GM23338 (cell line): ENCODE measurements around the gene ZCCHC14. TPM values are rescaled to one million over a fixed set of nuclear protein-coding genes. Genes with fewer than 3 reads are reported as not detected.

Experiments
- ATAC-seq: fragments of 200-7000 bp; cut with Tn5 transposase; 3 replicates; pipeline ENCODE4 v1.9.1; 2020
- DNase-seq: peaks from one replicate; pipeline ENCODE4 v3.0.0-alpha.2; 2015; ENCODE audit warnings: low spot score
- H2AFZ ChIP-seq: fragments of 200-600 bp; sonication (generic); 2 replicates; pipeline ENCODE4 v1.8.0; 2016; ENCODE audit warnings: antibody characterized with exemption, mild to moderate bottlenecking, moderate library complexity
- H3F3A ChIP-seq: fragments of 200-600 bp; sonication (generic); replicated peaks from 2 replicates; pipeline ENCODE4 v1.8.0; 2017; ENCODE audit warnings: antibody characterized with exemption, mixed run types, low read depth
- H3K27ac ChIP-seq: fragments of 200-600 bp; sonication (generic); 2 replicates; pipeline ENCODE4 v1.6.1; 2016; ENCODE audit warnings: low read depth
- H3K27me3 ChIP-seq: fragments of 200-600 bp; sonication (generic); 2 replicates; pipeline ENCODE4 v1.8.0; 2016; ENCODE audit warnings: mild to moderate bottlenecking, mixed run types, moderate library complexity; ENCODE audit not compliant: insufficient read depth
- H3K36me3 ChIP-seq: fragments of 200-600 bp; sonication (generic); 2 replicates; pipeline ENCODE4 v1.8.0; 2016; ENCODE audit warnings: mild to moderate bottlenecking; ENCODE audit not compliant: insufficient read depth
- H3K4me1 ChIP-seq: fragments of 200-600 bp; sonication (generic); 2 replicates; pipeline ENCODE4 v1.8.0; 2016; ENCODE audit warnings: mild to moderate bottlenecking, moderate library complexity; ENCODE audit not compliant: insufficient read depth
- H3K4me2 ChIP-seq: fragments of 200-600 bp; sonication (generic); 2 replicates; pipeline ENCODE4 v1.7.1; 2017; ENCODE audit warnings: mixed run types
- H3K4me3 ChIP-seq: fragments of 200-600 bp; sonication (generic); 2 replicates; pipeline ENCODE4 v1.6.1; 2016; ENCODE audit warnings: mixed run types
- H3K79me2 ChIP-seq: fragments of 200-600 bp; sonication (generic); replicated peaks from 2 replicates; pipeline ENCODE4 v1.8.0; 2017; ENCODE audit warnings: mild to moderate bottlenecking; ENCODE audit not compliant: insufficient read depth
- H3K9me2 ChIP-seq: fragments of 200-600 bp; sonication (generic); 2 replicates; pipeline ENCODE4 v1.8.0; 2017; ENCODE audit not compliant: insufficient read depth
- H4K20me1 ChIP-seq: fragments of 200-600 bp; sonication (generic); replicated peaks from 2 replicates; pipeline ENCODE4 v1.8.0; 2017; ENCODE audit warnings: mild to moderate bottlenecking; ENCODE audit not compliant: insufficient read depth
- H3K27ac Mint-ChIP-seq: 2 replicates; pipeline ENCODE4 v1.8.0; 2020; ENCODE audit warnings: inconsistent platforms, mild to moderate bottlenecking, moderate library complexity, mixed read lengths
- H3K27me3 Mint-ChIP-seq: 3 replicates; pipeline ENCODE4 v1.8.0; 2022; ENCODE audit warnings: low read depth, mild to moderate bottlenecking, moderate library complexity, mixed read lengths, inconsistent platforms; ENCODE audit not compliant: insufficient read depth, poor library complexity
- H3K36me3 Mint-ChIP-seq: 3 replicates; pipeline ENCODE4 v1.8.0; 2021; ENCODE audit warnings: low read depth, mild to moderate bottlenecking, inconsistent platforms, moderate library complexity, mixed read lengths
- H3K4me1 Mint-ChIP-seq: 3 replicates; pipeline ENCODE4 v1.8.0; 2020; ENCODE audit warnings: mild to moderate bottlenecking, inconsistent platforms, mixed read lengths
- H3K4me3 Mint-ChIP-seq: 3 replicates; pipeline ENCODE4 v1.8.0; 2021; ENCODE audit warnings: moderate library complexity, mild to moderate bottlenecking, inconsistent platforms, mixed read lengths
- H3K9me3 Mint-ChIP-seq: 3 replicates; pipeline ENCODE4 v1.8.0; 2020; ENCODE audit warnings: moderate library complexity, mild to moderate bottlenecking, inconsistent platforms, mixed read lengths
- CREB1 ChIP-seq: fragments of 250-450 bp; sonication (Bioruptor Pico); IDR thresholded peaks from 2 replicates; pipeline ENCODE4 v1.5.0; 2020; ENCODE audit warnings: low read depth, mild to moderate bottlenecking, moderate library complexity
- CTCF ChIP-seq, 2 experiments: fragments of 200-600 bp in 1 of 2; sonication (generic) in 1 of 2; conservative IDR thresholded peaks; 2 replicates each; pipeline versions ENCODE4 v1.5.1 to v1.6.1; 2016 to 2017; ENCODE audit warnings: antibody characterized with exemption in 2 of 2, low read depth in 2 of 2, mild to moderate bottlenecking in 2 of 2, moderate library complexity in 1 of 2
- ETS1 ChIP-seq: IDR thresholded peaks from 2 replicates; pipeline ENCODE4 v1.6.1; 2016; ENCODE audit warnings: antibody characterized with exemption
- EZH2 ChIP-seq: fragments of 200-600 bp; sonication (generic); IDR thresholded peaks from one replicate; pipeline ENCODE4 v1.8.0; 2017; ENCODE audit warnings: antibody characterized with exemption, mild to moderate bottlenecking, low read depth; ENCODE audit not compliant: unreplicated experiment
- EZH2phosphoT487 ChIP-seq: fragments of 200-600 bp; sonication (generic); IDR thresholded peaks from one replicate; pipeline ENCODE4 v1.8.1; 2018; ENCODE audit warnings: antibody characterized with exemption; ENCODE audit not compliant: unreplicated experiment
- JUNB ChIP-seq: IDR thresholded peaks from one replicate; pipeline ENCODE4 v1.6.1; 2016; ENCODE audit warnings: antibody characterized with exemption; ENCODE audit not compliant: unreplicated experiment
- NANOG ChIP-seq: IDR thresholded peaks from 2 replicates; pipeline ENCODE4 v1.6.1; 2016; ENCODE audit warnings: antibody characterized with exemption, borderline replicate concordance
- POLR2AphosphoS5 ChIP-seq: IDR thresholded peaks from 2 replicates; pipeline ENCODE4 v1.6.1; 2016; ENCODE audit warnings: antibody characterized with exemption, low read depth
- STAT1 ChIP-seq: IDR thresholded peaks from one replicate; pipeline ENCODE4 v1.6.1; 2016; ENCODE audit warnings: antibody characterized with exemption; ENCODE audit not compliant: unreplicated experiment
- ZNF114 ChIP-seq: fragments of 250-450 bp; sonication (Bioruptor Pico); IDR thresholded peaks from 2 replicates; pipeline ENCODE4 v1.5.0; 2020; ENCODE audit warnings: mild to moderate bottlenecking, moderate library complexity
- ZNF331 ChIP-seq: fragments of 250-450 bp; sonication (Bioruptor Pico); IDR thresholded peaks from 2 replicates; pipeline ENCODE4 v1.5.0; 2020; ENCODE audit warnings: low read depth, mild to moderate bottlenecking, moderate library complexity
- polyA plus RNA-seq: library from polyadenylated mRNA; unstranded; fragments of >200 nt; fragmentation: Nextera tagmentation; extraction: Ambion mirVana; gene quantifications from 2 replicates; pipeline ENCODE4 v1.2.1, GENCODE V29; 2016
- total RNA-seq: library from RNA; depleted of rRNA; stranded (reverse); fragments of >200 nt; shearing (Covaris generic); gene quantifications from 2 replicates; pipeline ENCODE4 v1.2.3, GENCODE V29; 2014
- TF ChIP-seq, protein P1 (sequence below): fragments of 250-450 bp; sonication (Bioruptor Pico); IDR thresholded peaks from 2 replicates; pipeline ENCODE4 v1.5.0; 2020; ENCODE audit warnings: mild to moderate bottlenecking, moderate library complexity

The ZCCHC14 gene
- total and polyA plus RNA-seq, 2 experiments from 2014 or later, result 6.8 to 22.4 TPM

GRCh38 chr16:87453326-87453725 is 39.5 kb downstream of the ZCCHC14 start (continued):
- TF ChIP-seq CTCF (conservative IDR thresholded peaks at IDR 0.05; ENCODE audit: low read depth in 2 of 2) (no peak), POLR2AphosphoS5 (no peak)
- TF ChIP-seq, protein P1, sequence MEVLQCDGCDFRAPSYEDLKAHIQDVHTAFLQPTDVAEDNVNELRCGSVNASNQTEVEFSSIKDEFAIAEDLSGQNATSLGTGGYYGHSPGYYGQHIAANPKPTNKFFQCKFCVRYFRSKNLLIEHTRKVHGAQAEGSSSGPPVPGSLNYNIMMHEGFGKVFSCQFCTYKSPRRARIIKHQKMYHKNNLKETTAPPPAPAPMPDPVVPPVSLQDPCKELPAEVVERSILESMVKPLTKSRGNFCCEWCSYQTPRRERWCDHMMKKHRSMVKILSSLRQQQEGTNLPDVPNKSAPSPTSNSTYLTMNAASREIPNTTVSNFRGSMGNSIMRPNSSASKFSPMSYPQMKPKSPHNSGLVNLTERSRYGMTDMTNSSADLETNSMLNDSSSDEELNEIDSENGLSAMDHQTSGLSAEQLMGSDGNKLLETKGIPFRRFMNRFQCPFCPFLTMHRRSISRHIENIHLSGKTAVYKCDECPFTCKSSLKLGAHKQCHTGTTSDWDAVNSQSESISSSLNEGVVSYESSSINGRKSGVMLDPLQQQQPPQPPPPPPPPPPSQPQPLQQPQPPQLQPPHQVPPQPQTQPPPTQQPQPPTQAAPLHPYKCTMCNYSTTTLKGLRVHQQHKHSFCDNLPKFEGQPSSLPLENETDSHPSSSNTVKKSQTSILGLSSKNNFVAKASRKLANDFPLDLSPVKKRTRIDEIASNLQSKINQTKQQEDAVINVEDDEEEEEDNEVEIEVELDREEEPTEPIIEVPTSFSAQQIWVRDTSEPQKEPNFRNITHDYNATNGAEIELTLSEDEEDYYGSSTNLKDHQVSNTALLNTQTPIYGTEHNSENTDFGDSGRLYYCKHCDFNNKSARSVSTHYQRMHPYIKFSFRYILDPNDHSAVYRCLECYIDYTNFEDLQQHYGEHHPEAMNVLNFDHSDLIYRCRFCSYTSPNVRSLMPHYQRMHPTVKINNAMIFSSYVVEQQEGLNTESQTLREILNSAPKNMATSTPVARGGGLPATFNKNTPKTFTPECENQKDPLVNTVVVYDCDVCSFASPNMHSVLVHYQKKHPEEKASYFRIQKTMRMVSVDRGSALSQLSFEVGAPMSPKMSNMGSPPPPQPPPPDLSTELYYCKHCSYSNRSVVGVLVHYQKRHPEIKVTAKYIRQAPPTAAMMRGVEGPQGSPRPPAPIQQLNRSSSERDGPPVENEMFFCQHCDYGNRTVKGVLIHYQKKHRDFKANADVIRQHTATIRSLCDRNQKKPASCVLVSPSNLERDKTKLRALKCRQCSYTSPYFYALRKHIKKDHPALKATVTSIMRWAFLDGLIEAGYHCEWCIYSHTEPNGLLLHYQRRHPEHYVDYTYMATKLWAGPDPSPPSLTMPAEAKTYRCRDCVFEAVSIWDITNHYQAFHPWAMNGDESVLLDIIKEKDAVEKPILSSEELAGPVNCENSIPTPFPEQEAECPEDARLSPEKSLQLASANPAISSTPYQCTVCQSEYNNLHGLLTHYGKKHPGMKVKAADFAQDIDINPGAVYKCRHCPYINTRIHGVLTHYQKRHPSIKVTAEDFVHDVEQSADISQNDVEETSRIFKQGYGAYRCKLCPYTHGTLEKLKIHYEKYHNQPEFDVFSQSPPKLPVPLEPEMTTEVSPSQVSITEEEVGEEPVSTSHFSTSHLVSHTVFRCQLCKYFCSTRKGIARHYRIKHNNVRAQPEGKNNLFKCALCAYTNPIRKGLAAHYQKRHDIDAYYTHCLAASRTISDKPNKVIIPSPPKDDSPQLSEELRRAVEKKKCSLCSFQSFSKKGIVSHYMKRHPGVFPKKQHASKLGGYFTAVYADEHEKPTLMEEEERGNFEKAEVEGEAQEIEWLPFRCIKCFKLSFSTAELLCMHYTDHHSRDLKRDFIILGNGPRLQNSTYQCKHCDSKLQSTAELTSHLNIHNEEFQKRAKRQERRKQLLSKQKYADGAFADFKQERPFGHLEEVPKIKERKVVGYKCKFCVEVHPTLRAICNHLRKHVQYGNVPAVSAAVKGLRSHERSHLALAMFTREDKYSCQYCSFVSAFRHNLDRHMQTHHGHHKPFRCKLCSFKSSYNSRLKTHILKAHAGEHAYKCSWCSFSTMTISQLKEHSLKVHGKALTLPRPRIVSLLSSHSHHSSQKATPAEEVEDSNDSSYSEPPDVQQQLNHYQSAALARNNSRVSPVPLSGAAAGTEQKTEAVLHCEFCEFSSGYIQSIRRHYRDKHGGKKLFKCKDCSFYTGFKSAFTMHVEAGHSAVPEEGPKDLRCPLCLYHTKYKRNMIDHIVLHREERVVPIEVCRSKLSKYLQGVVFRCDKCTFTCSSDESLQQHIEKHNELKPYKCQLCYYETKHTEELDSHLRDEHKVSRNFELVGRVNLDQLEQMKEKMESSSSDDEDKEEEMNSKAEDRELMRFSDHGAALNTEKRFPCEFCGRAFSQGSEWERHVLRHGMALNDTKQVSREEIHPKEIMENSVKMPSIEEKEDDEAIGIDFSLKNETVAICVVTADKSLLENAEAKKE (CRISPR knock-in tag), result no peak

GRCh38 chr16:87451563-87452210 is 41.1 kb downstream of the ZCCHC14 start:
- Histone ChIP-seq H3K4me1 (no peaks in the 10 kb centered on the region), H3F3A (no peaks in the 10 kb centered on the region), H3K4me2 (no peak overlapping the region), H3K79me2 (peaks cover 4% of the 10 kb centered on the region; the same call in 1 of the 2 replicates), H3K27me3 (no peaks in the 10 kb centered on the region), H2AFZ (no peak overlapping the region), H3K9me2 (no peaks in the 10 kb centered on the region), H3K4me3 (no peak overlapping the region), H4K20me1 (peaks cover 11% of the 10 kb centered on the region), H3K36me3 (peaks cover 9% of the 10 kb centered on the region; the same call in 1 of the 2 replicates), H3K27ac (no peak overlapping the region)
- Mint-ChIP-seq H3K27me3 (peaks cover 8% of the 10 kb centered on the region), H3K9me3 (no peaks in the 10 kb centered on the region), H3K4me1 (no peaks in the 10 kb centered on the region), H3K4me3 (no peak overlapping the region), H3K36me3 (peaks cover 41% of the 10 kb centered on the region), H3K27ac (peak overlapping the region; percentile 74)
- ATAC-seq, result no peak
- no peak for DNase-seq
- no peak for TF ChIP-seq CREB1 (CRISPR knock-in tag)
- no peak for TF ChIP-seq EZH2
- no peak for TF ChIP-seq EZH2phosphoT487
- no peak for TF ChIP-seq ZNF331
- TF ChIP-seq NANOG, result no peak
- TF ChIP-seq ZNF114 (CRISPR knock-in tag), result no peak
- TF ChIP-seq JUNB, result no peak
- no peak for TF ChIP-seq STAT1
- TF ChIP-seq ETS1, result no peak
